ENCODE data around the gene RPL7L1.

DNA sequence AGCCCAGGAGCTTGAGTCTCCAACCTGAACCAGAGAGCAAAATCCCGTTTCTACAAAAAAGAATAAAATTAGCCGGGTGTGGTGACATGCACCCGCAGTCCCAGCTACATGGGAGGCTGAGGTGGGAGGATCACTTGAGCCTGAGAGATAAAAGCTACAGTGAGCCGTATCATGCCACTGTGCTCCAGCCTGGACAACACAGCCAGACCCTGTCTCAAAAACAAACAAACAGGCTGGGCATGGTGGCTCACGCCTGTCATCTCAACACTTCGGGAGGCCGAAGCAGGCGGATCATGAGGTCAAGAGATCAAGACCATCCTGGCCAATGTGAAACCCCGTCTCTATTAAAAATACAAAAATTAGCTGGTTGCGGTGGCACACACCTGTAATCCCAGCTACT is 25.1 kb downstream of the RPL7L1 start:
- TF ChIP-seq, protein P1, sequence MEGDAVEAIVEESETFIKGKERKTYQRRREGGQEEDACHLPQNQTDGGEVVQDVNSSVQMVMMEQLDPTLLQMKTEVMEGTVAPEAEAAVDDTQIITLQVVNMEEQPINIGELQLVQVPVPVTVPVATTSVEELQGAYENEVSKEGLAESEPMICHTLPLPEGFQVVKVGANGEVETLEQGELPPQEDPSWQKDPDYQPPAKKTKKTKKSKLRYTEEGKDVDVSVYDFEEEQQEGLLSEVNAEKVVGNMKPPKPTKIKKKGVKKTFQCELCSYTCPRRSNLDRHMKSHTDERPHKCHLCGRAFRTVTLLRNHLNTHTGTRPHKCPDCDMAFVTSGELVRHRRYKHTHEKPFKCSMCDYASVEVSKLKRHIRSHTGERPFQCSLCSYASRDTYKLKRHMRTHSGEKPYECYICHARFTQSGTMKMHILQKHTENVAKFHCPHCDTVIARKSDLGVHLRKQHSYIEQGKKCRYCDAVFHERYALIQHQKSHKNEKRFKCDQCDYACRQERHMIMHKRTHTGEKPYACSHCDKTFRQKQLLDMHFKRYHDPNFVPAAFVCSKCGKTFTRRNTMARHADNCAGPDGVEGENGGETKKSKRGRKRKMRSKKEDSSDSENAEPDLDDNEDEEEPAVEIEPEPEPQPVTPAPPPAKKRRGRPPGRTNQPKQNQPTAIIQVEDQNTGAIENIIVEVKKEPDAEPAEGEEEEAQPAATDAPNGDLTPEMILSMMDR (IDR thresholded peaks at IDR 0.05) = no peak
- no peak for TF ChIP-seq POLR2A (IDR thresholded peaks at IDR 0.05)
